Measurements from ENCODE around the gene TRIM33.
A peak's percentile ranks its signal among the peaks of the same experiment; 100 is the strongest.

Gene TRIM33

GRCh38 chr1:114517348-114517747, 6.3 kb upstream of the TRIM33 start:
- no peak for DNase-seq (ENCODE audit: low read depth in 1 of 2, low spot score in 1 of 2)
- TF ChIP-seq POLR2AphosphoS5 (IDR thresholded peaks at IDR 0.05; ENCODE audit: low read depth) (no peak), GABPA (IDR thresholded peaks at IDR 0.05; ENCODE audit: low read depth) (no peak)
- H3K27ac ChIP-seq (replicated peaks), result no peak overlapping the region

DNA sequence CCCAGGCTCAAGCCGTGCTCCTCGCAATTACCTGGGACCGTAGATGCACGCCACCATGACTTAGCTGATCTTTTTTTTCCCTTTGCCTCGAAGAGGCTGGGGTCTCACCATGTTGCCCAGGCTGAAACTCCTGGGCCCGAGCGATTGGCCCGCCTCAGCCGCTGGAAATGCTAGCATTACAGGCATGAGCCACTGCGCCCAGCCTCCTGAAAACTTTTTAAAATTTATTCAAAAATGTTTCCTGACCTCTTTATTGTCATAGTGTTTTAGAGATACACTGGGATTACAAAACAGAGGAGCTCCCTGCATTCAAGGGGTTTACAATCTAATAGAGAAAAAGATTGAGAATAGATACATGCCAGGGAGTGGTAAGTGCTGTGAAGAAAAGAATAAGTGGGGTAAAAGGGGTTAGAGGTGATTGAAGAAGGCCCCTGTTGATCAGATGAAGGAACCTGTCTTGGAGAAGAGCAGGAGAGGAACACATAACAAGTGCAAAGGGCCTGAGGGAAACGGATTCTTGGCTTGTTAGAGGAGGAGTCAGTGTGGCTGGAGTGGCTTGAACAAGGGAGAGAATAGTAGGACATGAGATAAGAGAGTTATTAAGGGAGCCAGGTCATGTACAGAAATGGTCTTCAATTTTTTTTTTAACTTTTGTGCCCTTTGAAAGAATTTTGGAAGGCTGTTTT, 1.7 kb upstream of the TRIM33 start:
- peak overlapping the region; percentile 93 for H3K27ac ChIP-seq (replicated peaks)
- TF ChIP-seq GABPA (IDR thresholded peaks at IDR 0.05; ENCODE audit: low read depth), result no peak
- TF ChIP-seq, protein P1, sequence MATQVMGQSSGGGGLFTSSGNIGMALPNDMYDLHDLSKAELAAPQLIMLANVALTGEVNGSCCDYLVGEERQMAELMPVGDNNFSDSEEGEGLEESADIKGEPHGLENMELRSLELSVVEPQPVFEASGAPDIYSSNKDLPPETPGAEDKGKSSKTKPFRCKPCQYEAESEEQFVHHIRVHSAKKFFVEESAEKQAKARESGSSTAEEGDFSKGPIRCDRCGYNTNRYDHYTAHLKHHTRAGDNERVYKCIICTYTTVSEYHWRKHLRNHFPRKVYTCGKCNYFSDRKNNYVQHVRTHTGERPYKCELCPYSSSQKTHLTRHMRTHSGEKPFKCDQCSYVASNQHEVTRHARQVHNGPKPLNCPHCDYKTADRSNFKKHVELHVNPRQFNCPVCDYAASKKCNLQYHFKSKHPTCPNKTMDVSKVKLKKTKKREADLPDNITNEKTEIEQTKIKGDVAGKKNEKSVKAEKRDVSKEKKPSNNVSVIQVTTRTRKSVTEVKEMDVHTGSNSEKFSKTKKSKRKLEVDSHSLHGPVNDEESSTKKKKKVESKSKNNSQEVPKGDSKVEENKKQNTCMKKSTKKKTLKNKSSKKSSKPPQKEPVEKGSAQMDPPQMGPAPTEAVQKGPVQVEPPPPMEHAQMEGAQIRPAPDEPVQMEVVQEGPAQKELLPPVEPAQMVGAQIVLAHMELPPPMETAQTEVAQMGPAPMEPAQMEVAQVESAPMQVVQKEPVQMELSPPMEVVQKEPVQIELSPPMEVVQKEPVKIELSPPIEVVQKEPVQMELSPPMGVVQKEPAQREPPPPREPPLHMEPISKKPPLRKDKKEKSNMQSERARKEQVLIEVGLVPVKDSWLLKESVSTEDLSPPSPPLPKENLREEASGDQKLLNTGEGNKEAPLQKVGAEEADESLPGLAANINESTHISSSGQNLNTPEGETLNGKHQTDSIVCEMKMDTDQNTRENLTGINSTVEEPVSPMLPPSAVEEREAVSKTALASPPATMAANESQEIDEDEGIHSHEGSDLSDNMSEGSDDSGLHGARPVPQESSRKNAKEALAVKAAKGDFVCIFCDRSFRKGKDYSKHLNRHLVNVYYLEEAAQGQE (IDR thresholded peaks at IDR 0.05; ENCODE audit: insufficient replicate concordance, low read depth), result no peak
- TF ChIP-seq POLR2AphosphoS5 (IDR thresholded peaks at IDR 0.05; ENCODE audit: low read depth), result no peak
- no peak for TF ChIP-seq SPI1 (IDR thresholded peaks at IDR 0.05; ENCODE audit: borderline replicate concordance, low read depth)
- TF ChIP-seq, protein P2, sequence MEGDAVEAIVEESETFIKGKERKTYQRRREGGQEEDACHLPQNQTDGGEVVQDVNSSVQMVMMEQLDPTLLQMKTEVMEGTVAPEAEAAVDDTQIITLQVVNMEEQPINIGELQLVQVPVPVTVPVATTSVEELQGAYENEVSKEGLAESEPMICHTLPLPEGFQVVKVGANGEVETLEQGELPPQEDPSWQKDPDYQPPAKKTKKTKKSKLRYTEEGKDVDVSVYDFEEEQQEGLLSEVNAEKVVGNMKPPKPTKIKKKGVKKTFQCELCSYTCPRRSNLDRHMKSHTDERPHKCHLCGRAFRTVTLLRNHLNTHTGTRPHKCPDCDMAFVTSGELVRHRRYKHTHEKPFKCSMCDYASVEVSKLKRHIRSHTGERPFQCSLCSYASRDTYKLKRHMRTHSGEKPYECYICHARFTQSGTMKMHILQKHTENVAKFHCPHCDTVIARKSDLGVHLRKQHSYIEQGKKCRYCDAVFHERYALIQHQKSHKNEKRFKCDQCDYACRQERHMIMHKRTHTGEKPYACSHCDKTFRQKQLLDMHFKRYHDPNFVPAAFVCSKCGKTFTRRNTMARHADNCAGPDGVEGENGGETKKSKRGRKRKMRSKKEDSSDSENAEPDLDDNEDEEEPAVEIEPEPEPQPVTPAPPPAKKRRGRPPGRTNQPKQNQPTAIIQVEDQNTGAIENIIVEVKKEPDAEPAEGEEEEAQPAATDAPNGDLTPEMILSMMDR (IDR thresholded peaks at IDR 0.05; ENCODE audit: insufficient read depth, low read length), result no peak
- H3K4me3 ChIP-seq (replicated peaks; ENCODE audit: insufficient read depth, low read length), result no peak overlapping the region
- DNase-seq (ENCODE audit: low read depth in 1 of 2, low spot score in 1 of 2), result no peak
- H3K27me3 ChIP-seq (ENCODE audit: insufficient read depth, poor library complexity, severe bottlenecking), result no peaks in the 10 kb centered on the region

More at GRCh38 chr1:114517348-114517747, 6.3 kb upstream of the TRIM33 start:
- H3K27me3 ChIP-seq (ENCODE audit: insufficient read depth, poor library complexity, severe bottlenecking), result no peaks in the 10 kb centered on the region
- H3K4me3 ChIP-seq (replicated peaks; ENCODE audit: insufficient read depth, low read length), result no peak overlapping the region

- TF ChIP-seq SPI1 (IDR thresholded peaks at IDR 0.05; ENCODE audit: borderline replicate concordance, low read depth), result no peak
- TF ChIP-seq GABPA (IDR thresholded peaks at IDR 0.05; ENCODE audit: low read depth), result no peak
- no peak for TF ChIP-seq POLR2AphosphoS5 (IDR thresholded peaks at IDR 0.05; ENCODE audit: low read depth)
- TF ChIP-seq, protein P1 (IDR thresholded peaks at IDR 0.05; ENCODE audit: insufficient replicate concordance, low read depth), result no peak
- TF ChIP-seq, protein P2 (IDR thresholded peaks at IDR 0.05; ENCODE audit: insufficient read depth, low read length), result no peak
- Histone ChIP-seq H3K27me3 (ENCODE audit: insufficient read depth, poor library complexity, severe bottlenecking) (no peaks in the 10 kb centered on the region), H3K4me3 (replicated peaks; ENCODE audit: insufficient read depth, low read length) (peak overlapping the region; percentile 98), H3K27ac (replicated peaks) (peak overlapping the region; percentile 75)
- DNase-seq (ENCODE audit: low read depth in 1 of 2, low spot score in 1 of 2), result peak; percentile 28 to 33
Measured at GRCh38 chr1:114510274-114511031, 550 bp downstream of the TRIM33 start.

GRCh38 chr1:114509596-114510273, 1.3 kb downstream of the TRIM33 start:
- peak in 1 of 2 experiments; percentile 11 for DNase-seq (ENCODE audit: low read depth in 1 of 2, low spot score in 1 of 2)
- peak overlapping the region; percentile 75 for H3K27ac ChIP-seq (replicated peaks)
- H3K27me3 ChIP-seq (ENCODE audit: insufficient read depth, poor library complexity, severe bottlenecking), result no peaks in the 10 kb centered on the region
- TF ChIP-seq, protein P1 (IDR thresholded peaks at IDR 0.05; ENCODE audit: insufficient replicate concordance, low read depth), result no peak
- TF ChIP-seq SPI1 (IDR thresholded peaks at IDR 0.05; ENCODE audit: borderline replicate concordance, low read depth) (no peak), GABPA (IDR thresholded peaks at IDR 0.05; ENCODE audit: low read depth) (no peak), POLR2AphosphoS5 (IDR thresholded peaks at IDR 0.05; ENCODE audit: low read depth) (no peak)
- TF ChIP-seq, protein P2 (IDR thresholded peaks at IDR 0.05; ENCODE audit: insufficient read depth, low read length), result no peak
- peak overlapping the region; percentile 98 for H3K4me3 ChIP-seq (replicated peaks; ENCODE audit: insufficient read depth, low read length)

Data from HL-60 (cell line).